ENCODE measurements around the gene KCNIP4. TPM values are rescaled to one million over a fixed set of nuclear protein-coding genes. Genes with fewer than 3 reads are reported as not detected.

Gene KCNIP4
- total and polyA plus RNA-seq, 10 donors = not detected

DNA sequence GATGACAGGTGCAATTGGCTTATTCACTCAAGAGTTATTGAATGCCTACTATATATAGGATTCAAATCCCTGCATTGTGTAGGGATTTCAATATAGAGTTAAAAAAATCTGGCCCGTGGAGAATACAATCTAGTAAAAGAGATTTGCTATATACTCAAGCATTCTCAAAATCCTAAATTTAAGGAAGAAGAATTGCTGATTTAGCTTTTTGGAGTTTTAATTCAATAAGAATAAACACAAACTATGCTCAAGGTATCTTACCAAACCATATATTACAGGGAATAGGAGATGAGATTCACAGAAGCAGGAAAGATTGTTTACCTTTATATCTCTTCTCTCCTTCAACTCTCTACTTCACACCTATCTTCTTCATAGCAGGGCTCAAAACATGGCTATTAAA is 771.5 kb downstream of the KCNIP4 start:
- H3K4me3 ChIP-seq = no peak overlapping the region
- DNase-seq = no peak
- no peaks in the 10 kb centered on the region for H3K36me3 ChIP-seq
- no peak overlapping the region for H3K27ac ChIP-seq
- H3K9me3 ChIP-seq = no peaks in the 10 kb centered on the region
- no peak for TF ChIP-seq POLR2AphosphoS5 (IDR thresholded peaks at IDR 0.05)
- TF ChIP-seq, protein P1, sequence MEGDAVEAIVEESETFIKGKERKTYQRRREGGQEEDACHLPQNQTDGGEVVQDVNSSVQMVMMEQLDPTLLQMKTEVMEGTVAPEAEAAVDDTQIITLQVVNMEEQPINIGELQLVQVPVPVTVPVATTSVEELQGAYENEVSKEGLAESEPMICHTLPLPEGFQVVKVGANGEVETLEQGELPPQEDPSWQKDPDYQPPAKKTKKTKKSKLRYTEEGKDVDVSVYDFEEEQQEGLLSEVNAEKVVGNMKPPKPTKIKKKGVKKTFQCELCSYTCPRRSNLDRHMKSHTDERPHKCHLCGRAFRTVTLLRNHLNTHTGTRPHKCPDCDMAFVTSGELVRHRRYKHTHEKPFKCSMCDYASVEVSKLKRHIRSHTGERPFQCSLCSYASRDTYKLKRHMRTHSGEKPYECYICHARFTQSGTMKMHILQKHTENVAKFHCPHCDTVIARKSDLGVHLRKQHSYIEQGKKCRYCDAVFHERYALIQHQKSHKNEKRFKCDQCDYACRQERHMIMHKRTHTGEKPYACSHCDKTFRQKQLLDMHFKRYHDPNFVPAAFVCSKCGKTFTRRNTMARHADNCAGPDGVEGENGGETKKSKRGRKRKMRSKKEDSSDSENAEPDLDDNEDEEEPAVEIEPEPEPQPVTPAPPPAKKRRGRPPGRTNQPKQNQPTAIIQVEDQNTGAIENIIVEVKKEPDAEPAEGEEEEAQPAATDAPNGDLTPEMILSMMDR (IDR thresholded peaks at IDR 0.05 in 8 of 11, conservative IDR thresholded peaks at IDR 0.05 in 3 of 11) = no peak
- no peak for TF ChIP-seq POLR2A (IDR thresholded peaks at IDR 0.05)
- no peaks in the 10 kb centered on the region for H3K4me1 ChIP-seq
- H3K27me3 ChIP-seq (replicated peaks in 1 of 7) = no peaks in the 10 kb centered on the region
- WGBS, 5 donors = 78 to 88% (median 85%) methylated on average over 1 of the region's 1 CpG
- intact Hi-C loops (cut with DNase I; ENCODE audit: low total_unique reads) = no loop called here

DNA sequence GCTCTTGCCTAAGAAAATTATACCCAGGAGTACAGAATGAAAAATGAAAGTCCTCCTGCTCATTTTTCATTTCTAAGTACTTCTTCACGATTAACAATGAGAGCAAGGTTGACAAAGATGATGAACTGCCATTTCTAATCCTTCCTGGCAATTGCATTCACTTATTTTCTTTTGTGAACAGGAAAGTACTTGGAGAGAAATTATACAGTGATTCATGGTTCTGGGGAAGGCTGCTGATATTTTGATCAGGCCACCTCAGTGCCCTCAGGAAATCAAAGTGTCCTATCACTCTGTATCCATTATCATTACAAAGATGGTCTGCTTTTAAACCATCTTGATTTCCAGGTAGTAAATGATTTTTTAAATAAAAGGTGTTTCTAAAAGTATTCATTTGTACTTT is 780.9 kb downstream of the KCNIP4 start:
- 41 to 57% (median 44%) methylated on average over 1 of the region's 1 CpG for WGBS, 5 donors
- H3K27ac ChIP-seq = no peak overlapping the region
- no peaks in the 10 kb centered on the region for H3K27me3 ChIP-seq (replicated peaks in 1 of 7)
- H3K4me3 ChIP-seq = no peak overlapping the region
- H3K36me3 ChIP-seq = no peaks in the 10 kb centered on the region
- no peak for TF ChIP-seq POLR2AphosphoS5 (IDR thresholded peaks at IDR 0.05)
- no peak for TF ChIP-seq POLR2A (IDR thresholded peaks at IDR 0.05)
- TF ChIP-seq, protein P1 (IDR thresholded peaks at IDR 0.05 in 8 of 11, conservative IDR thresholded peaks at IDR 0.05 in 3 of 11) = no peak
- intact Hi-C loops (cut with DNase I; ENCODE audit: low total_unique reads) = no loop called here
- no peaks in the 10 kb centered on the region for H3K4me1 ChIP-seq
- no peak for DNase-seq
- H3K9me3 ChIP-seq = peaks cover 0 to 4% (median 0%) of the 10 kb centered on the region in 8 donors

DNA sequence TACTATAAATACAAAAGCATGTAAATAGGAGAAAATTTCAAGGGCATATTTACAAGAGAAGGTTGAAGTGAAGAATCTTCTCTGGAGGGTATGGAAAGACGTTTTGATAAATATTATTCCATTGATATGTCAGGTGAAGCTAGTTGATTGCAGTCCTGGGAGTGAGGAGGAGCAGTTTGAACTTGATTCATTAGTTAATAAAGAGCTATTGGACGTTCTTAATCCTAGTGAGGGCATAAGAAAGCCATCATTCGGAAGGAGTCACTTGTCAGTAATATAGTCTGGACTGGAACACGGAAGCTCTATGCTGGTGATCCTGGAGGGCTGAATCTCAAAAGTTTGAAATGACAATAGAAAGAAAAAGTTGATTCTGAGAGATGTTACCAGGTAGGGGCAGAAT is 793.2 kb downstream of the KCNIP4 start:
- no peak for DNase-seq
- TF ChIP-seq, protein P1 (IDR thresholded peaks at IDR 0.05 in 8 of 11, conservative IDR thresholded peaks at IDR 0.05 in 3 of 11) = no peak
- TF ChIP-seq POLR2A (IDR thresholded peaks at IDR 0.05) (no peak), POLR2AphosphoS5 (IDR thresholded peaks at IDR 0.05) (no peak)
- H3K27ac ChIP-seq = no peak overlapping the region
- H3K4me1 ChIP-seq = no peaks in the 10 kb centered on the region
- no peaks in the 10 kb centered on the region for H3K27me3 ChIP-seq (replicated peaks in 1 of 7)
- H3K4me3 ChIP-seq = no peak overlapping the region
- intact Hi-C loops (cut with DNase I; ENCODE audit: low total_unique reads) = no loop called here
- H3K9me3 ChIP-seq = peaks cover 0 to 3% (median 0%) of the 10 kb centered on the region in 8 donors
- H3K36me3 ChIP-seq = no peaks in the 10 kb centered on the region
- WGBS, 5 donors = 55 to 69% (median 60%) methylated on average over 4 of the region's 4 CpGs

DNA sequence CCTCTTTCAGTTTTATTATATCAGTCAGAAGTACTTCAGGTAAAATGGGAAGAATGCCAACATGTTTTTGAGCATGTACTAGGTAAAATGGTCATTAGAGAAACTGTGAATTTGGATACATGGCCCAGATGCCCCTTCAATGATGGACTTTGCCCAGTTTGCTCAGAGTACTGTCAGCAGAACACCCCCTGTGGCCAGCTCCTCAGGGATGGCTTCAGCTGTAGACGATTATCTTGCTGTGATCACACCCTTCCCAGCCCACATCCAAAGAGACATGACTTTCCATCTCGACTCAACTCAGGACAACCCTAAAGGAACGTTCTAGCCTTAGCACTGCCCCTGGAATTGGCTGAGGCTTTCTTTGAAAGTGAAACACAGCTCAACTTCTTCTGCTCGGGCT is 809.2 kb downstream of the KCNIP4 start:
- 71 to 83% (median 78%) methylated on average over 4 of the region's 4 CpGs for WGBS, 5 donors
- Histone ChIP-seq H3K9me3 (no peaks in the 10 kb centered on the region), H3K27me3 (replicated peaks in 1 of 7) (no peaks in the 10 kb centered on the region), H3K4me1 (no peaks in the 10 kb centered on the region), H3K27ac (no peak overlapping the region), H3K36me3 (no peaks in the 10 kb centered on the region), H3K4me3 (no peak overlapping the region)
- TF ChIP-seq POLR2A (IDR thresholded peaks at IDR 0.05) = no peak
- no peak for TF ChIP-seq POLR2AphosphoS5 (IDR thresholded peaks at IDR 0.05)
- TF ChIP-seq, protein P1 (IDR thresholded peaks at IDR 0.05 in 8 of 11, conservative IDR thresholded peaks at IDR 0.05 in 3 of 11) = no peak
- no peak for DNase-seq
- intact Hi-C loops (cut with DNase I; ENCODE audit: low total_unique reads) = no loop called here
